GM23338 (cell line): ENCODE results near the gene GPD2. TPM values are rescaled to one million over a fixed set of nuclear protein-coding genes. Genes with fewer than 3 reads are reported as not detected.

Experiments
- ATAC-seq: fragments of 200-7000 bp; cut with Tn5 transposase; 3 replicates; pipeline ENCODE4 v1.9.1; 2020
- DNase-seq: peaks from one replicate; pipeline ENCODE4 v3.0.0-alpha.2; 2015; ENCODE audit warnings: low spot score
- H2AFZ ChIP-seq: fragments of 200-600 bp; sonication (generic); 2 replicates; pipeline ENCODE4 v1.8.0; 2016; ENCODE audit warnings: antibody characterized with exemption, mild to moderate bottlenecking, moderate library complexity
- H3F3A ChIP-seq: fragments of 200-600 bp; sonication (generic); replicated peaks from 2 replicates; pipeline ENCODE4 v1.8.0; 2017; ENCODE audit warnings: antibody characterized with exemption, mixed run types, low read depth
- H3K27ac ChIP-seq: fragments of 200-600 bp; sonication (generic); 2 replicates; pipeline ENCODE4 v1.6.1; 2016; ENCODE audit warnings: low read depth
- H3K27me3 ChIP-seq: fragments of 200-600 bp; sonication (generic); 2 replicates; pipeline ENCODE4 v1.8.0; 2016; ENCODE audit warnings: mild to moderate bottlenecking, mixed run types, moderate library complexity; ENCODE audit not compliant: insufficient read depth
- H3K36me3 ChIP-seq: fragments of 200-600 bp; sonication (generic); 2 replicates; pipeline ENCODE4 v1.8.0; 2016; ENCODE audit warnings: mild to moderate bottlenecking; ENCODE audit not compliant: insufficient read depth
- H3K4me1 ChIP-seq: fragments of 200-600 bp; sonication (generic); 2 replicates; pipeline ENCODE4 v1.8.0; 2016; ENCODE audit warnings: mild to moderate bottlenecking, moderate library complexity; ENCODE audit not compliant: insufficient read depth
- H3K4me2 ChIP-seq: fragments of 200-600 bp; sonication (generic); 2 replicates; pipeline ENCODE4 v1.7.1; 2017; ENCODE audit warnings: mixed run types
- H3K4me3 ChIP-seq: fragments of 200-600 bp; sonication (generic); 2 replicates; pipeline ENCODE4 v1.6.1; 2016; ENCODE audit warnings: mixed run types
- H3K79me2 ChIP-seq: fragments of 200-600 bp; sonication (generic); replicated peaks from 2 replicates; pipeline ENCODE4 v1.8.0; 2017; ENCODE audit warnings: mild to moderate bottlenecking; ENCODE audit not compliant: insufficient read depth
- H3K9me2 ChIP-seq: fragments of 200-600 bp; sonication (generic); 2 replicates; pipeline ENCODE4 v1.8.0; 2017; ENCODE audit not compliant: insufficient read depth
- H4K20me1 ChIP-seq: fragments of 200-600 bp; sonication (generic); replicated peaks from 2 replicates; pipeline ENCODE4 v1.8.0; 2017; ENCODE audit warnings: mild to moderate bottlenecking; ENCODE audit not compliant: insufficient read depth
- H3K27ac Mint-ChIP-seq: 2 replicates; pipeline ENCODE4 v1.8.0; 2020; ENCODE audit warnings: inconsistent platforms, mild to moderate bottlenecking, moderate library complexity, mixed read lengths
- H3K27me3 Mint-ChIP-seq: 3 replicates; pipeline ENCODE4 v1.8.0; 2022; ENCODE audit warnings: low read depth, mild to moderate bottlenecking, moderate library complexity, mixed read lengths, inconsistent platforms; ENCODE audit not compliant: insufficient read depth, poor library complexity
- H3K36me3 Mint-ChIP-seq: 3 replicates; pipeline ENCODE4 v1.8.0; 2021; ENCODE audit warnings: low read depth, mild to moderate bottlenecking, inconsistent platforms, moderate library complexity, mixed read lengths
- H3K4me1 Mint-ChIP-seq: 3 replicates; pipeline ENCODE4 v1.8.0; 2020; ENCODE audit warnings: mild to moderate bottlenecking, inconsistent platforms, mixed read lengths
- H3K4me3 Mint-ChIP-seq: 3 replicates; pipeline ENCODE4 v1.8.0; 2021; ENCODE audit warnings: moderate library complexity, mild to moderate bottlenecking, inconsistent platforms, mixed read lengths
- H3K9me3 Mint-ChIP-seq: 3 replicates; pipeline ENCODE4 v1.8.0; 2020; ENCODE audit warnings: moderate library complexity, mild to moderate bottlenecking, inconsistent platforms, mixed read lengths
- CREB1 ChIP-seq: fragments of 250-450 bp; sonication (Bioruptor Pico); IDR thresholded peaks from 2 replicates; pipeline ENCODE4 v1.5.0; 2020; ENCODE audit warnings: low read depth, mild to moderate bottlenecking, moderate library complexity
- EZH2 ChIP-seq: fragments of 200-600 bp; sonication (generic); IDR thresholded peaks from one replicate; pipeline ENCODE4 v1.8.0; 2017; ENCODE audit warnings: antibody characterized with exemption, mild to moderate bottlenecking, low read depth; ENCODE audit not compliant: unreplicated experiment
- EZH2phosphoT487 ChIP-seq: fragments of 200-600 bp; sonication (generic); IDR thresholded peaks from one replicate; pipeline ENCODE4 v1.8.1; 2018; ENCODE audit warnings: antibody characterized with exemption; ENCODE audit not compliant: unreplicated experiment
- JUNB ChIP-seq: IDR thresholded peaks from one replicate; pipeline ENCODE4 v1.6.1; 2016; ENCODE audit warnings: antibody characterized with exemption; ENCODE audit not compliant: unreplicated experiment
- NANOG ChIP-seq: IDR thresholded peaks from 2 replicates; pipeline ENCODE4 v1.6.1; 2016; ENCODE audit warnings: antibody characterized with exemption, borderline replicate concordance
- POLR2AphosphoS5 ChIP-seq: IDR thresholded peaks from 2 replicates; pipeline ENCODE4 v1.6.1; 2016; ENCODE audit warnings: antibody characterized with exemption, low read depth
- STAT1 ChIP-seq: IDR thresholded peaks from one replicate; pipeline ENCODE4 v1.6.1; 2016; ENCODE audit warnings: antibody characterized with exemption; ENCODE audit not compliant: unreplicated experiment
- ZNF114 ChIP-seq: fragments of 250-450 bp; sonication (Bioruptor Pico); IDR thresholded peaks from 2 replicates; pipeline ENCODE4 v1.5.0; 2020; ENCODE audit warnings: mild to moderate bottlenecking, moderate library complexity
- ZNF331 ChIP-seq: fragments of 250-450 bp; sonication (Bioruptor Pico); IDR thresholded peaks from 2 replicates; pipeline ENCODE4 v1.5.0; 2020; ENCODE audit warnings: low read depth, mild to moderate bottlenecking, moderate library complexity
- polyA plus RNA-seq: library from polyadenylated mRNA; unstranded; fragments of >200 nt; fragmentation: Nextera tagmentation; extraction: Ambion mirVana; gene quantifications from 2 replicates; pipeline ENCODE4 v1.2.1, GENCODE V29; 2016
- total RNA-seq: library from RNA; depleted of rRNA; stranded (reverse); fragments of >200 nt; shearing (Covaris generic); gene quantifications from 2 replicates; pipeline ENCODE4 v1.2.3, GENCODE V29; 2014
- TF ChIP-seq, protein P1 (sequence below): fragments of 250-450 bp; sonication (Bioruptor Pico); IDR thresholded peaks from 2 replicates; pipeline ENCODE4 v1.5.0; 2020; ENCODE audit warnings: mild to moderate bottlenecking, moderate library complexity
- TF ChIP-seq, protein P2 (sequence below): IDR thresholded peaks from 2 replicates; pipeline ENCODE4 v1.6.1; 2016; ENCODE audit warnings: antibody characterized with exemption
- TF ChIP-seq, protein P3 (sequence below): IDR thresholded peaks from one replicate; pipeline ENCODE4 v1.6.1; 2018; ENCODE audit warnings: antibody characterized with exemption; ENCODE audit not compliant: unreplicated experiment
- TF ChIP-seq, protein P4 (sequence below), 2 experiments: fragments of 200-600 bp in 1 of 2; sonication (generic) in 1 of 2; conservative IDR thresholded peaks; 2 replicates each; pipeline versions ENCODE4 v1.5.1 to v1.6.1; 2016 to 2017; ENCODE audit warnings: antibody characterized with exemption in 2 of 2, low read depth in 2 of 2, mild to moderate bottlenecking in 2 of 2, moderate library complexity in 1 of 2

Gene GPD2
- total and polyA plus RNA-seq, 2 experiments from 2014 or later = 9.4 to 67.4 TPM

DNA sequence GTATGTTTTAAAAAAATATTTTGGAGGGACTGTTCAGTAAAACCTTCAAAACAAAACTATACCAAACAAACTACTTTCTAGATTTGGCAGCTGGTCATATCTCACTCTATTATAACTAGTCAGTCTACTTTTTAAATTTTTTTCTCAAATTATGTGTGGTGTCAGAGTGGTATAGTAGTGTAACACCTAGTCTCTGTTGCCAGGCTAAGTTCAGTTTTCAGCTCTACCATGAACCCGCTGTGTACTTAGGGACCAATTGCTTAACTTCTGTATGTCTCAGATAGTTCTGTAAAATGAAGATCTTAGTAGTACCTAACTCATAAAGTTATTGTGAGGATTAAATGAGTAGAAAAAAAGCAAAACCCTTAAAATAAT is 54.3 kb downstream of the GPD2 start:
- H3K9me3 Mint-ChIP-seq = no peaks in the 10 kb centered on the region
- Histone ChIP-seq H3K4me2 (no peak overlapping the region), H3K9me2 (no peaks in the 10 kb centered on the region), H3K4me3 (no peak overlapping the region), H3K27ac (no peak overlapping the region), H3K4me1 (no peaks in the 10 kb centered on the region), H2AFZ (no peak overlapping the region), H3K36me3 (no peaks in the 10 kb centered on the region), H3K79me2 (no peaks in the 10 kb centered on the region), H4K20me1 (no peaks in the 10 kb centered on the region), H3F3A (no peaks in the 10 kb centered on the region), H3K27me3 (no peaks in the 10 kb centered on the region)
- no peaks in the 10 kb centered on the region for H3K36me3 Mint-ChIP-seq
- peaks cover 8% of the 10 kb centered on the region; the same call in 2 of the 3 replicates for H3K4me1 Mint-ChIP-seq
- DNase-seq (no peak), ATAC-seq (no peak)
- H3K27me3 Mint-ChIP-seq = no peaks in the 10 kb centered on the region
- TF ChIP-seq NANOG = no peak
- no peak for TF ChIP-seq EZH2phosphoT487
- no peak for TF ChIP-seq POLR2AphosphoS5
- no peak for TF ChIP-seq ZNF114 (CRISPR knock-in tag)
- TF ChIP-seq, protein P1, sequence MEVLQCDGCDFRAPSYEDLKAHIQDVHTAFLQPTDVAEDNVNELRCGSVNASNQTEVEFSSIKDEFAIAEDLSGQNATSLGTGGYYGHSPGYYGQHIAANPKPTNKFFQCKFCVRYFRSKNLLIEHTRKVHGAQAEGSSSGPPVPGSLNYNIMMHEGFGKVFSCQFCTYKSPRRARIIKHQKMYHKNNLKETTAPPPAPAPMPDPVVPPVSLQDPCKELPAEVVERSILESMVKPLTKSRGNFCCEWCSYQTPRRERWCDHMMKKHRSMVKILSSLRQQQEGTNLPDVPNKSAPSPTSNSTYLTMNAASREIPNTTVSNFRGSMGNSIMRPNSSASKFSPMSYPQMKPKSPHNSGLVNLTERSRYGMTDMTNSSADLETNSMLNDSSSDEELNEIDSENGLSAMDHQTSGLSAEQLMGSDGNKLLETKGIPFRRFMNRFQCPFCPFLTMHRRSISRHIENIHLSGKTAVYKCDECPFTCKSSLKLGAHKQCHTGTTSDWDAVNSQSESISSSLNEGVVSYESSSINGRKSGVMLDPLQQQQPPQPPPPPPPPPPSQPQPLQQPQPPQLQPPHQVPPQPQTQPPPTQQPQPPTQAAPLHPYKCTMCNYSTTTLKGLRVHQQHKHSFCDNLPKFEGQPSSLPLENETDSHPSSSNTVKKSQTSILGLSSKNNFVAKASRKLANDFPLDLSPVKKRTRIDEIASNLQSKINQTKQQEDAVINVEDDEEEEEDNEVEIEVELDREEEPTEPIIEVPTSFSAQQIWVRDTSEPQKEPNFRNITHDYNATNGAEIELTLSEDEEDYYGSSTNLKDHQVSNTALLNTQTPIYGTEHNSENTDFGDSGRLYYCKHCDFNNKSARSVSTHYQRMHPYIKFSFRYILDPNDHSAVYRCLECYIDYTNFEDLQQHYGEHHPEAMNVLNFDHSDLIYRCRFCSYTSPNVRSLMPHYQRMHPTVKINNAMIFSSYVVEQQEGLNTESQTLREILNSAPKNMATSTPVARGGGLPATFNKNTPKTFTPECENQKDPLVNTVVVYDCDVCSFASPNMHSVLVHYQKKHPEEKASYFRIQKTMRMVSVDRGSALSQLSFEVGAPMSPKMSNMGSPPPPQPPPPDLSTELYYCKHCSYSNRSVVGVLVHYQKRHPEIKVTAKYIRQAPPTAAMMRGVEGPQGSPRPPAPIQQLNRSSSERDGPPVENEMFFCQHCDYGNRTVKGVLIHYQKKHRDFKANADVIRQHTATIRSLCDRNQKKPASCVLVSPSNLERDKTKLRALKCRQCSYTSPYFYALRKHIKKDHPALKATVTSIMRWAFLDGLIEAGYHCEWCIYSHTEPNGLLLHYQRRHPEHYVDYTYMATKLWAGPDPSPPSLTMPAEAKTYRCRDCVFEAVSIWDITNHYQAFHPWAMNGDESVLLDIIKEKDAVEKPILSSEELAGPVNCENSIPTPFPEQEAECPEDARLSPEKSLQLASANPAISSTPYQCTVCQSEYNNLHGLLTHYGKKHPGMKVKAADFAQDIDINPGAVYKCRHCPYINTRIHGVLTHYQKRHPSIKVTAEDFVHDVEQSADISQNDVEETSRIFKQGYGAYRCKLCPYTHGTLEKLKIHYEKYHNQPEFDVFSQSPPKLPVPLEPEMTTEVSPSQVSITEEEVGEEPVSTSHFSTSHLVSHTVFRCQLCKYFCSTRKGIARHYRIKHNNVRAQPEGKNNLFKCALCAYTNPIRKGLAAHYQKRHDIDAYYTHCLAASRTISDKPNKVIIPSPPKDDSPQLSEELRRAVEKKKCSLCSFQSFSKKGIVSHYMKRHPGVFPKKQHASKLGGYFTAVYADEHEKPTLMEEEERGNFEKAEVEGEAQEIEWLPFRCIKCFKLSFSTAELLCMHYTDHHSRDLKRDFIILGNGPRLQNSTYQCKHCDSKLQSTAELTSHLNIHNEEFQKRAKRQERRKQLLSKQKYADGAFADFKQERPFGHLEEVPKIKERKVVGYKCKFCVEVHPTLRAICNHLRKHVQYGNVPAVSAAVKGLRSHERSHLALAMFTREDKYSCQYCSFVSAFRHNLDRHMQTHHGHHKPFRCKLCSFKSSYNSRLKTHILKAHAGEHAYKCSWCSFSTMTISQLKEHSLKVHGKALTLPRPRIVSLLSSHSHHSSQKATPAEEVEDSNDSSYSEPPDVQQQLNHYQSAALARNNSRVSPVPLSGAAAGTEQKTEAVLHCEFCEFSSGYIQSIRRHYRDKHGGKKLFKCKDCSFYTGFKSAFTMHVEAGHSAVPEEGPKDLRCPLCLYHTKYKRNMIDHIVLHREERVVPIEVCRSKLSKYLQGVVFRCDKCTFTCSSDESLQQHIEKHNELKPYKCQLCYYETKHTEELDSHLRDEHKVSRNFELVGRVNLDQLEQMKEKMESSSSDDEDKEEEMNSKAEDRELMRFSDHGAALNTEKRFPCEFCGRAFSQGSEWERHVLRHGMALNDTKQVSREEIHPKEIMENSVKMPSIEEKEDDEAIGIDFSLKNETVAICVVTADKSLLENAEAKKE (CRISPR knock-in tag) = no peak
- TF ChIP-seq, protein P2, sequence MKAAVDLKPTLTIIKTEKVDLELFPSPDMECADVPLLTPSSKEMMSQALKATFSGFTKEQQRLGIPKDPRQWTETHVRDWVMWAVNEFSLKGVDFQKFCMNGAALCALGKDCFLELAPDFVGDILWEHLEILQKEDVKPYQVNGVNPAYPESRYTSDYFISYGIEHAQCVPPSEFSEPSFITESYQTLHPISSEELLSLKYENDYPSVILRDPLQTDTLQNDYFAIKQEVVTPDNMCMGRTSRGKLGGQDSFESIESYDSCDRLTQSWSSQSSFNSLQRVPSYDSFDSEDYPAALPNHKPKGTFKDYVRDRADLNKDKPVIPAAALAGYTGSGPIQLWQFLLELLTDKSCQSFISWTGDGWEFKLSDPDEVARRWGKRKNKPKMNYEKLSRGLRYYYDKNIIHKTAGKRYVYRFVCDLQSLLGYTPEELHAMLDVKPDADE = no peak
- no peak for TF ChIP-seq ZNF331 (CRISPR knock-in tag)
- TF ChIP-seq CREB1 = no peak
- TF ChIP-seq, protein P3, sequence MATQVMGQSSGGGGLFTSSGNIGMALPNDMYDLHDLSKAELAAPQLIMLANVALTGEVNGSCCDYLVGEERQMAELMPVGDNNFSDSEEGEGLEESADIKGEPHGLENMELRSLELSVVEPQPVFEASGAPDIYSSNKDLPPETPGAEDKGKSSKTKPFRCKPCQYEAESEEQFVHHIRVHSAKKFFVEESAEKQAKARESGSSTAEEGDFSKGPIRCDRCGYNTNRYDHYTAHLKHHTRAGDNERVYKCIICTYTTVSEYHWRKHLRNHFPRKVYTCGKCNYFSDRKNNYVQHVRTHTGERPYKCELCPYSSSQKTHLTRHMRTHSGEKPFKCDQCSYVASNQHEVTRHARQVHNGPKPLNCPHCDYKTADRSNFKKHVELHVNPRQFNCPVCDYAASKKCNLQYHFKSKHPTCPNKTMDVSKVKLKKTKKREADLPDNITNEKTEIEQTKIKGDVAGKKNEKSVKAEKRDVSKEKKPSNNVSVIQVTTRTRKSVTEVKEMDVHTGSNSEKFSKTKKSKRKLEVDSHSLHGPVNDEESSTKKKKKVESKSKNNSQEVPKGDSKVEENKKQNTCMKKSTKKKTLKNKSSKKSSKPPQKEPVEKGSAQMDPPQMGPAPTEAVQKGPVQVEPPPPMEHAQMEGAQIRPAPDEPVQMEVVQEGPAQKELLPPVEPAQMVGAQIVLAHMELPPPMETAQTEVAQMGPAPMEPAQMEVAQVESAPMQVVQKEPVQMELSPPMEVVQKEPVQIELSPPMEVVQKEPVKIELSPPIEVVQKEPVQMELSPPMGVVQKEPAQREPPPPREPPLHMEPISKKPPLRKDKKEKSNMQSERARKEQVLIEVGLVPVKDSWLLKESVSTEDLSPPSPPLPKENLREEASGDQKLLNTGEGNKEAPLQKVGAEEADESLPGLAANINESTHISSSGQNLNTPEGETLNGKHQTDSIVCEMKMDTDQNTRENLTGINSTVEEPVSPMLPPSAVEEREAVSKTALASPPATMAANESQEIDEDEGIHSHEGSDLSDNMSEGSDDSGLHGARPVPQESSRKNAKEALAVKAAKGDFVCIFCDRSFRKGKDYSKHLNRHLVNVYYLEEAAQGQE = no peak
- no peak for TF ChIP-seq JUNB
- TF ChIP-seq, protein P4, sequence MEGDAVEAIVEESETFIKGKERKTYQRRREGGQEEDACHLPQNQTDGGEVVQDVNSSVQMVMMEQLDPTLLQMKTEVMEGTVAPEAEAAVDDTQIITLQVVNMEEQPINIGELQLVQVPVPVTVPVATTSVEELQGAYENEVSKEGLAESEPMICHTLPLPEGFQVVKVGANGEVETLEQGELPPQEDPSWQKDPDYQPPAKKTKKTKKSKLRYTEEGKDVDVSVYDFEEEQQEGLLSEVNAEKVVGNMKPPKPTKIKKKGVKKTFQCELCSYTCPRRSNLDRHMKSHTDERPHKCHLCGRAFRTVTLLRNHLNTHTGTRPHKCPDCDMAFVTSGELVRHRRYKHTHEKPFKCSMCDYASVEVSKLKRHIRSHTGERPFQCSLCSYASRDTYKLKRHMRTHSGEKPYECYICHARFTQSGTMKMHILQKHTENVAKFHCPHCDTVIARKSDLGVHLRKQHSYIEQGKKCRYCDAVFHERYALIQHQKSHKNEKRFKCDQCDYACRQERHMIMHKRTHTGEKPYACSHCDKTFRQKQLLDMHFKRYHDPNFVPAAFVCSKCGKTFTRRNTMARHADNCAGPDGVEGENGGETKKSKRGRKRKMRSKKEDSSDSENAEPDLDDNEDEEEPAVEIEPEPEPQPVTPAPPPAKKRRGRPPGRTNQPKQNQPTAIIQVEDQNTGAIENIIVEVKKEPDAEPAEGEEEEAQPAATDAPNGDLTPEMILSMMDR (conservative IDR thresholded peaks at IDR 0.05; ENCODE audit: low read depth in 2 of 2) = no peak
- no peak for TF ChIP-seq EZH2
- no peak for TF ChIP-seq STAT1
- no peak overlapping the region for H3K27ac Mint-ChIP-seq
- no peak overlapping the region for H3K4me3 Mint-ChIP-seq
